Heart left ventricle (tissue), 16 donors: ENCODE results near the gene SIN3A. TPM values are rescaled to one million over a fixed set of nuclear protein-coding genes. Genes with fewer than 3 reads are reported as not detected.
"Not testable (repeated sequence)": the region's sequence is repeated elsewhere in the genome, so short reads cannot be mapped to it uniquely, and the experiment has no call there.

Experiments
- ATAC-seq, 4 donors: fragments of 200-7000 bp; cut with Tn5 transposase; one replicate each; pipeline ENCODE4 v1.9.1; 2020 to 2022; ENCODE audit warnings: moderate library complexity in 4 of 4, mild to moderate bottlenecking in 3 of 4, moderate number of reproducible peaks in 1 of 4
- DNase-seq, 5 donors: peaks; one replicate each; pipeline ENCODE4 v3.0.0-alpha.2; 2020
- H3K27ac ChIP-seq, 12 donors: fragments of 200-600 bp; sonication (generic) in 4 of 12; one replicate each; pipeline versions ENCODE4 v1.5.0 to v1.8.0; 2016 to 2022; ENCODE audit warnings: mild to moderate bottlenecking in 2 of 12
- H3K27me3 ChIP-seq, 9 donors: fragments of 200-600 bp; sonication (generic) in 2 of 9; one replicate each; pipeline versions ENCODE4 v1.5.1 to v1.8.0; 2016 to 2022; ENCODE audit warnings: mild to moderate bottlenecking in 3 of 9
- H3K36me3 ChIP-seq, 9 donors: fragments of 200-600 bp; sonication (generic) in 2 of 9; one replicate each; pipeline versions ENCODE4 v1.5.0 to v1.8.0; 2018 to 2022; ENCODE audit warnings: mild to moderate bottlenecking in 2 of 9
- H3K4me1 ChIP-seq, 12 donors: fragments of 200-600 bp; sonication (generic) in 4 of 12; one replicate each; pipeline versions ENCODE4 v1.5.0 to v1.8.0; 2016 to 2022; ENCODE audit warnings: mild to moderate bottlenecking in 3 of 12
- H3K4me3 ChIP-seq, 12 donors: fragments of 200-600 bp; sonication (generic) in 4 of 12; one replicate each; pipeline versions ENCODE4 v1.5.0 to v1.8.0; 2017 to 2022; ENCODE audit warnings: mild to moderate bottlenecking in 9 of 12, moderate library complexity in 4 of 12
- H3K9me3 ChIP-seq, 12 donors: fragments of 200-600 bp; sonication (generic) in 4 of 12; one replicate each; pipeline versions ENCODE4 v1.5.0 to v1.8.0; 2016 to 2022; ENCODE audit warnings: mild to moderate bottlenecking in 1 of 12
- POLR2A ChIP-seq, 2 donors: fragments of 450-650 bp; IDR thresholded peaks; one replicate each; pipeline ENCODE4 v1.6.1; 2017; ENCODE audit warnings: antibody characterized with exemption in 2 of 2, mild to moderate bottlenecking in 2 of 2, moderate library complexity in 2 of 2
- WGBS, 4 donors: extraction: QIAGEN DNeasy Blood & Tissue Kit in 2 of 4; methylation state at CpG; one replicate each; pipeline versions ENCODE4 v1.1.5 to v1.1.7; 2013 to 2018; 5-methylcytosine and 5-hydroxymethylcytosine counted together
- intact Hi-C, 10 donors: fragments of 100-400 bp; cut with DNase I; formaldehyde crosslinking; loops; one replicate each; pipeline versions ENCODE4 v1.11.1 to v1.14.2; 2022
- polyA plus RNA-seq, 2 donors: library from polyadenylated mRNA; stranded (reverse); fragments of 200-250 nt; gene quantifications; one replicate each; pipeline ENCODE4 v1.2.3, GENCODE V29; 2013
- total RNA-seq, 9 donors: library from RNA; depleted of rRNA in 2 of 9; stranded (reverse); fragments of >200 nt in 2 of 9; fragmentation: NEBNext Ultra II Directional in 3 of 9; extraction: Animal tissue kit (Norgen Biotek cat#: 25700) in 3 of 9; gene quantifications; one replicate each; pipeline versions ENCODE4 v1.1.0 to v1.2.4, GENCODE V29; 2016 to 2023
- TF ChIP-seq, protein P1 (sequence below), 12 donors: fragments of 200-600 bp; sonication (generic) in 4 of 12; IDR thresholded peaks; one replicate each; pipeline versions ENCODE4 v1.5.0 to v1.8.0; 2018 to 2022; ENCODE audit warnings: antibody characterized with exemption in 12 of 12, mild to moderate bottlenecking in 5 of 12
- donor health status: ischemic (EF 13 %, LVEDD 7.1; RV severe dilation, severe dysfunction).
- donor health status: healthy with polysubstance abuse.
- donor health status: DM: no; HTN: yes; CAD: no.
- donor health status: DM: no; HTN: no; CAD: no.
- donor health status: ischemic (EF 25% LVEDD 6.9; RV normal size, moderate dysfunction).
- donor health status: ischemic (EF 25% LVEDD 5.7; RV mildly dilated, moderate dysfunction).
- donor health status: healthy.
- donor health status: DM: yes; HTN: yes; CAD: no.
- donor health status: ischemic (EF 35%, LVEDD 5.7; RV mildly dilated, moderate dysfunction).
- donor health status: nonischemic (EF 11% LVEDD 7.7; RV severe dilation, severe dysfunction).
- donor health status: DM: yes; HTN: yes; CAD: no.
- donor health status: PGD.
- donor health status: ischemic (EF 29% LVEDD 5.4; RV normal size, mild dysfunction).
- donor health status: nonischemic (EF 23%, LVEDD 6.1; RV moderate dilation, normal function).

Gene SIN3A
- total and polyA plus RNA-seq, 11 donors, result 5.6 to 43.5 (median 31.3) TPM

- TF ChIP-seq POLR2A (IDR thresholded peaks at IDR 0.05), result no peak
- TF ChIP-seq, protein P1, sequence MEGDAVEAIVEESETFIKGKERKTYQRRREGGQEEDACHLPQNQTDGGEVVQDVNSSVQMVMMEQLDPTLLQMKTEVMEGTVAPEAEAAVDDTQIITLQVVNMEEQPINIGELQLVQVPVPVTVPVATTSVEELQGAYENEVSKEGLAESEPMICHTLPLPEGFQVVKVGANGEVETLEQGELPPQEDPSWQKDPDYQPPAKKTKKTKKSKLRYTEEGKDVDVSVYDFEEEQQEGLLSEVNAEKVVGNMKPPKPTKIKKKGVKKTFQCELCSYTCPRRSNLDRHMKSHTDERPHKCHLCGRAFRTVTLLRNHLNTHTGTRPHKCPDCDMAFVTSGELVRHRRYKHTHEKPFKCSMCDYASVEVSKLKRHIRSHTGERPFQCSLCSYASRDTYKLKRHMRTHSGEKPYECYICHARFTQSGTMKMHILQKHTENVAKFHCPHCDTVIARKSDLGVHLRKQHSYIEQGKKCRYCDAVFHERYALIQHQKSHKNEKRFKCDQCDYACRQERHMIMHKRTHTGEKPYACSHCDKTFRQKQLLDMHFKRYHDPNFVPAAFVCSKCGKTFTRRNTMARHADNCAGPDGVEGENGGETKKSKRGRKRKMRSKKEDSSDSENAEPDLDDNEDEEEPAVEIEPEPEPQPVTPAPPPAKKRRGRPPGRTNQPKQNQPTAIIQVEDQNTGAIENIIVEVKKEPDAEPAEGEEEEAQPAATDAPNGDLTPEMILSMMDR (IDR thresholded peaks at IDR 0.05), result peak in 1 of 12 donors; percentile 9
- intact Hi-C loops, result no loop called here
- no peaks in the 10 kb centered on the region for H3K9me3 ChIP-seq
- H3K27ac ChIP-seq, result peak overlapping the region in 11 of 12 donors; percentile 12 to 85 (median 73)
- peak; percentile 58 to 84 (median 73) for DNase-seq
- H3K4me1 ChIP-seq, result peaks cover 0 to 40% (median 13%) of the 10 kb centered on the region in 12 donors
- ATAC-seq, result peak; percentile 40 to 84 (median 74)
- H3K36me3 ChIP-seq, result no peaks in the 10 kb centered on the region
- H3K4me3 ChIP-seq, result peak overlapping the region; percentile 67 to 98 (median 92)
- peaks cover 0 to 4% (median 0%) of the 10 kb centered on the region in 9 donors for H3K27me3 ChIP-seq
- 0 to 1% (median 0%) methylated on average over 34 to 65 of the region's 65 CpGs for WGBS, 4 donors
These were observed 104.1 kb downstream of the SIN3A start for GRCh38 chr15:75347222-75348033.

GRCh38 chr15:75346796-75347221 is 104.7 kb downstream of the SIN3A start, which contains the start of gene NEIL1:
Gene NEIL1 (plus strand): TSS chr15:75347039. CDS start chr15:75348906, 1,867 bp downstream.
- WGBS, 4 donors, result 22 to 31% (median 26%) methylated on average over 20 of the region's 20 CpGs
- peaks cover 0 to 40% (median 13%) of the 10 kb centered on the region in 12 donors for H3K4me1 ChIP-seq
- ATAC-seq (peak in 1 of 4 donors; percentile 4), DNase-seq (no peak)
- H3K4me3 ChIP-seq, result peak within 1 kb of the TSS; percentile 67 to 98 (median 92)
- TF ChIP-seq, protein P1 (IDR thresholded peaks at IDR 0.05), result no peak
- no peaks in the 10 kb centered on the region for H3K9me3 ChIP-seq
- peaks cover 0 to under 1% (median 0%) of the 10 kb centered on the region in 9 donors for H3K36me3 ChIP-seq
- peak within 1 kb of the TSS in 11 of 12 donors; percentile 12 to 85 (median 73) for H3K27ac ChIP-seq
- peaks cover 0 to 4% (median 0%) of the 10 kb centered on the region in 9 donors for H3K27me3 ChIP-seq
- intact Hi-C loops, result no loop called here

DNA sequence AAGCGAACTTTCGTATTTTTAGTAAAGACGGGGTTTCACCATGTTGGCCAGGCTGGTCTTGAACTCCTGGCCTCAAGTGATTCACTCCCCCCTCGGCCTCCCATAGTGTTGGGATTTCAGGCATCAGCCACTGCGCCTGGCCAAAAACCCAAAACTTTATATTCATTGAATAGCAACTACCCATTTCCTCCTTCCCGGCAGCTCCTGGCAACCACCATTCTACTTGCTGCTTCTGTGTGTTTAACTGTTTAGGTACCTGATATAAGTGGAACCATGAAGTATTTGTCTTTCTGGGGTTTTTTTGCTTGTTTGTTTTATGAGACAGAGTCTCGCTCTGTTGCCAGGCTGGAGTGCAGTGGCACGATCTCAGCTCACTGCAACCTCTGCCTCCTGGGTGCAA is 107.5 kb downstream of the SIN3A start:
- peak in 1 of 5 donors; percentile 13 for DNase-seq
- H3K27me3 ChIP-seq, H3K27ac ChIP-seq, intact Hi-C loops, H3K9me3 ChIP-seq, ATAC-seq, H3K4me3 ChIP-seq: not testable (repeated sequence)
- peaks cover 0 to 24% (median 11%) of the 10 kb centered on the region in 12 donors for H3K4me1 ChIP-seq
- 54 to 60% (median 58%) methylated on average over 8 of the region's 8 CpGs for WGBS, 4 donors
- H3K36me3 ChIP-seq, result peaks cover 0 to 24% (median 12%) of the 10 kb centered on the region in 9 donors

- Histone ChIP-seq H3K9me3 (no peaks in the 10 kb centered on the region), H3K27me3 (peaks cover 0 to 4% (median 0%) of the 10 kb centered on the region in 9 donors), H3K4me1 (peaks cover 0 to 15% (median 3%) of the 10 kb centered on the region in 12 donors), H3K36me3 (peaks cover 0 to 29% (median 12%) of the 10 kb centered on the region in 9 donors), H3K4me3 (no peak overlapping the region), H3K27ac (no peak overlapping the region)
- TF ChIP-seq POLR2A (IDR thresholded peaks at IDR 0.05), result no peak
- TF ChIP-seq, protein P1 (IDR thresholded peaks at IDR 0.05), result no peak
- ATAC-seq (no peak), DNase-seq (peak in 1 of 5 donors; percentile 2)
- WGBS, 4 donors, result 89 to 94% (median 91%) methylated on average over 6 of the region's 6 CpGs
- intact Hi-C loops, result no loop called here
These were observed 109.3 kb downstream of the SIN3A start for GRCh38 chr15:75342221-75342620.
